GM12892 (cell line): ENCODE data around the gene SLC27A4.

ENCODE experiments used
- POLR2A ChIP-seq: IDR thresholded peaks from 2 replicates; pipeline ENCODE4 v1.6.1; 2011; ENCODE audit warnings: low read depth, low read length, control low read depth
- POLR2AphosphoS5 ChIP-seq: IDR thresholded peaks from 2 replicates; pipeline ENCODE4 v1.6.1; 2011; ENCODE audit warnings: low read depth, low read length, control low read depth

GRCh38 chr9:128304136-128304970 lies 36.0 kb upstream of the SLC27A4 start:
- TF ChIP-seq POLR2AphosphoS5 (no peak), POLR2A (no peak)
